ENCODE results near the gene CATSPER2.
"Not testable (repeated sequence)": the region's sequence is repeated elsewhere in the genome, so short reads cannot be mapped to it uniquely, and the experiment has no call there.

Gene CATSPER2

GRCh38 chr15:43625106-43625505 lies 23.5 kb downstream of the CATSPER2 start:
- H3K4me1 ChIP-seq (ENCODE audit: low read length): no peaks in the 10 kb centered on the region
- TF ChIP-seq EZH2phosphoT487 (IDR thresholded peaks at IDR 0.05; ENCODE audit: low read length): no peak
- TF ChIP-seq, protein P1, sequence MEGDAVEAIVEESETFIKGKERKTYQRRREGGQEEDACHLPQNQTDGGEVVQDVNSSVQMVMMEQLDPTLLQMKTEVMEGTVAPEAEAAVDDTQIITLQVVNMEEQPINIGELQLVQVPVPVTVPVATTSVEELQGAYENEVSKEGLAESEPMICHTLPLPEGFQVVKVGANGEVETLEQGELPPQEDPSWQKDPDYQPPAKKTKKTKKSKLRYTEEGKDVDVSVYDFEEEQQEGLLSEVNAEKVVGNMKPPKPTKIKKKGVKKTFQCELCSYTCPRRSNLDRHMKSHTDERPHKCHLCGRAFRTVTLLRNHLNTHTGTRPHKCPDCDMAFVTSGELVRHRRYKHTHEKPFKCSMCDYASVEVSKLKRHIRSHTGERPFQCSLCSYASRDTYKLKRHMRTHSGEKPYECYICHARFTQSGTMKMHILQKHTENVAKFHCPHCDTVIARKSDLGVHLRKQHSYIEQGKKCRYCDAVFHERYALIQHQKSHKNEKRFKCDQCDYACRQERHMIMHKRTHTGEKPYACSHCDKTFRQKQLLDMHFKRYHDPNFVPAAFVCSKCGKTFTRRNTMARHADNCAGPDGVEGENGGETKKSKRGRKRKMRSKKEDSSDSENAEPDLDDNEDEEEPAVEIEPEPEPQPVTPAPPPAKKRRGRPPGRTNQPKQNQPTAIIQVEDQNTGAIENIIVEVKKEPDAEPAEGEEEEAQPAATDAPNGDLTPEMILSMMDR (IDR thresholded peaks at IDR 0.05; ENCODE audit: low read length): no peak
- TF ChIP-seq EZH2 (optimal IDR thresholded peaks at IDR 0.05; ENCODE audit: low read depth, low read length): no peak
- no peaks in the 10 kb centered on the region for H3K27me3 ChIP-seq (replicated peaks; ENCODE audit: insufficient read depth, low read length)
- H3K9ac ChIP-seq (ENCODE audit: low read length): no peak overlapping the region
- DNase-seq: no peak
- H2AFZ ChIP-seq (ENCODE audit: low read length): no peak overlapping the region
- H3K4me3 ChIP-seq (ENCODE audit: low read length): no peak overlapping the region
- no peaks in the 10 kb centered on the region for H3K36me3 ChIP-seq (replicated peaks; ENCODE audit: insufficient read depth, low read length)
- no peaks in the 10 kb centered on the region for H3K79me2 ChIP-seq (ENCODE audit: low read length)
- H3K9me3 ChIP-seq (replicated peaks; ENCODE audit: insufficient read depth, low read length): no peaks in the 10 kb centered on the region
- no peaks in the 10 kb centered on the region for H3K9me2 ChIP-seq (replicated peaks; ENCODE audit: insufficient read depth, low read length)
- no peaks in the 10 kb centered on the region for H4K20me1 ChIP-seq (ENCODE audit: insufficient read depth, low read length)
- H3F3A ChIP-seq (ENCODE audit: insufficient read depth, low read length): no peaks in the 10 kb centered on the region
- H3K27ac ChIP-seq (ENCODE audit: low read length): no peak overlapping the region
- no peak overlapping the region for H3K4me2 ChIP-seq (ENCODE audit: low read depth, low read length)

DNA sequence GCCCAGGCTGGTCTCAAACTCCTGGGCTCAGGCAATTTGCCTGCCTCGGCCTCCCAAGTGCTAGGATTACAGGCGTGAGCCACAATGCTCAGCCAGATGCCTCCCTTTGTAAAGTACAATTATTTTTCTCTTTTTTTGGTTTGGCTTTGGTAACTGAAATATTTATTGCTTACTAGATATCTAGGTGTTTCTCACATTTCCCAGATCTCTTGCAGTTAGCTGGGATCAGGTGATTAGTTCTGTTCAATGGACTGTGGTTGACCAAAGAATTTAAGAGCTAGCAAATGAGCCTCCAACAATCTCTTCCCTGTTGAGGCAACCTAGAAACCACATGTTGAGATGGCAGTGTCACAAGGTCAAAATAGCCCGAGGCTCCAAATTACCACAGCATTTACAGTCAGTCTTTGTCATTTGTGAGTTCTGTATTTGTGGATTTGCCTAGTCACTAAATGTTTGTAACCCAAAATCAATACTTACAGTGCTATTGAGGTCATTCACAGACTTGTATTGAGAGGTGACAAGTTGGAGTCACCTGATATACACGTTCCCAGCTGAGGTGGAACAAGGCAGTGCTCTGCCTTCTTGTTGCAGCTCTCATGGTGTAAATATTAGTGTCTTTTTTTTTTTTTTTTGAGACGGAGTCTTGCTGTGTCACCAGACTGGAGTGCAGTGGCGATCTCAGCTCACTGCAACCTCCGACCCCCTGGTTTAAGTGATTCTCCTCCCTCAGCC lies 26.4 kb downstream of the CATSPER2 start:
- not testable (repeated sequence) for H3K27me3 ChIP-seq (replicated peaks; ENCODE audit: insufficient read depth, low read length); H2AFZ ChIP-seq (ENCODE audit: low read length); H3K4me2 ChIP-seq (ENCODE audit: low read depth, low read length); DNase-seq; H4K20me1 ChIP-seq (ENCODE audit: insufficient read depth, low read length); H3K79me2 ChIP-seq (ENCODE audit: low read length); H3K27ac ChIP-seq (ENCODE audit: low read length); H3K36me3 ChIP-seq (replicated peaks; ENCODE audit: insufficient read depth, low read length); H3F3A ChIP-seq (ENCODE audit: insufficient read depth, low read length); H3K9me3 ChIP-seq (replicated peaks; ENCODE audit: insufficient read depth, low read length); H3K4me3 ChIP-seq (ENCODE audit: low read length); H3K9me2 ChIP-seq (replicated peaks; ENCODE audit: insufficient read depth, low read length); H3K9ac ChIP-seq (ENCODE audit: low read length); H3K4me1 ChIP-seq (ENCODE audit: low read length)

GRCh38 chr15:43618700-43619099 lies 29.9 kb downstream of the CATSPER2 start, which contains the start of gene STRC:
TSS of gene STRC (minus strand) at chr15:43618800. CDS start at chr15:43618722, 78 bp downstream.
- H3F3A ChIP-seq (ENCODE audit: insufficient read depth, low read length); H3K9me3 ChIP-seq (replicated peaks; ENCODE audit: insufficient read depth, low read length); H3K27ac ChIP-seq (ENCODE audit: low read length); DNase-seq; H3K27me3 ChIP-seq (replicated peaks; ENCODE audit: insufficient read depth, low read length); H3K4me1 ChIP-seq (ENCODE audit: low read length); H3K9me2 ChIP-seq (replicated peaks; ENCODE audit: insufficient read depth, low read length); H4K20me1 ChIP-seq (ENCODE audit: insufficient read depth, low read length); H3K36me3 ChIP-seq (replicated peaks; ENCODE audit: insufficient read depth, low read length); H3K4me2 ChIP-seq (ENCODE audit: low read depth, low read length); H3K4me3 ChIP-seq (ENCODE audit: low read length); H3K79me2 ChIP-seq (ENCODE audit: low read length); H3K9ac ChIP-seq (ENCODE audit: low read length); H2AFZ ChIP-seq (ENCODE audit: low read length): not testable (repeated sequence)

- not testable (repeated sequence) for H3K36me3 ChIP-seq (replicated peaks; ENCODE audit: insufficient read depth, low read length); H3K4me1 ChIP-seq (ENCODE audit: low read length); DNase-seq; H4K20me1 ChIP-seq (ENCODE audit: insufficient read depth, low read length); H3K9me2 ChIP-seq (replicated peaks; ENCODE audit: insufficient read depth, low read length); H3K79me2 ChIP-seq (ENCODE audit: low read length); H3K4me2 ChIP-seq (ENCODE audit: low read depth, low read length); H3K4me3 ChIP-seq (ENCODE audit: low read length); H2AFZ ChIP-seq (ENCODE audit: low read length); H3K27ac ChIP-seq (ENCODE audit: low read length); H3K27me3 ChIP-seq (replicated peaks; ENCODE audit: insufficient read depth, low read length); H3K9ac ChIP-seq (ENCODE audit: low read length); H3F3A ChIP-seq (ENCODE audit: insufficient read depth, low read length); H3K9me3 ChIP-seq (replicated peaks; ENCODE audit: insufficient read depth, low read length)
These were observed 30.9 kb downstream of the CATSPER2 start for GRCh38 chr15:43617750-43618149.

DNA sequence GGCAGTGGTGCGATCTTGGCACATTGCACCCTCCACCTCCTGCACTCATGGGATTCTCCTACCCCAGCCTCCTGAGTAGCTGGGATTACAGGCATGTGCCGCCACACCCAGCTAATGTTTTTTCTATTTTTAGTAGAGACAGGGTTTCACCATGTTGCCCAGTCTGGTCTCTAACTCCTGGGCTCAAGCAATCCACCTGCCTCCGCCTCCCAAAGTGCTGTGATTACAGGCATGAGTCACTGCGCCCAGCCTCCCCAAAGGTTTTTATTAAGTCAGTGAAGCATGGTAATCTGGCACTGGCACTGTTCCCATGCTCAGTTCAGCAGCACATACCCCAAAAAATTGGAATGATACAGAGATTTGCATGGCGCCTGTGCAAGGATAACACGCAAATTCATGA lies 46.4 kb downstream of the CATSPER2 start:
- not testable (repeated sequence) for H3K9me3 ChIP-seq (replicated peaks; ENCODE audit: insufficient read depth, low read length); DNase-seq; H3K4me2 ChIP-seq (ENCODE audit: low read depth, low read length)

GRCh38 chr15:43600200-43600599 lies 48.4 kb downstream of the CATSPER2 start:
- H3K36me3 ChIP-seq (replicated peaks; ENCODE audit: insufficient read depth, low read length); H3K9ac ChIP-seq (ENCODE audit: low read length); H3K4me2 ChIP-seq (ENCODE audit: low read depth, low read length); H3F3A ChIP-seq (ENCODE audit: insufficient read depth, low read length); H3K9me3 ChIP-seq (replicated peaks; ENCODE audit: insufficient read depth, low read length); H3K9me2 ChIP-seq (replicated peaks; ENCODE audit: insufficient read depth, low read length); DNase-seq; H3K27me3 ChIP-seq (replicated peaks; ENCODE audit: insufficient read depth, low read length); H3K4me1 ChIP-seq (ENCODE audit: low read length); H3K4me3 ChIP-seq (ENCODE audit: low read length); H2AFZ ChIP-seq (ENCODE audit: low read length); H3K79me2 ChIP-seq (ENCODE audit: low read length); H4K20me1 ChIP-seq (ENCODE audit: insufficient read depth, low read length); H3K27ac ChIP-seq (ENCODE audit: low read length): not testable (repeated sequence)

More for the DNA sequence above, 46.4 kb downstream of the CATSPER2 start:
- H2AFZ ChIP-seq (ENCODE audit: low read length); H3F3A ChIP-seq (ENCODE audit: insufficient read depth, low read length); H3K36me3 ChIP-seq (replicated peaks; ENCODE audit: insufficient read depth, low read length); H3K79me2 ChIP-seq (ENCODE audit: low read length); H3K4me1 ChIP-seq (ENCODE audit: low read length); H3K27ac ChIP-seq (ENCODE audit: low read length); H3K4me3 ChIP-seq (ENCODE audit: low read length); H3K9ac ChIP-seq (ENCODE audit: low read length); H4K20me1 ChIP-seq (ENCODE audit: insufficient read depth, low read length); H3K9me2 ChIP-seq (replicated peaks; ENCODE audit: insufficient read depth, low read length); H3K27me3 ChIP-seq (replicated peaks; ENCODE audit: insufficient read depth, low read length): not testable (repeated sequence)

GRCh38 chr15:43599131-43599530 lies 49.5 kb downstream of the CATSPER2 start:
- not testable (repeated sequence) for H3K4me3 ChIP-seq (ENCODE audit: low read length); H2AFZ ChIP-seq (ENCODE audit: low read length); H3K9ac ChIP-seq (ENCODE audit: low read length); H3K27me3 ChIP-seq (replicated peaks; ENCODE audit: insufficient read depth, low read length); H3K79me2 ChIP-seq (ENCODE audit: low read length); H4K20me1 ChIP-seq (ENCODE audit: insufficient read depth, low read length); H3F3A ChIP-seq (ENCODE audit: insufficient read depth, low read length); H3K27ac ChIP-seq (ENCODE audit: low read length); H3K9me3 ChIP-seq (replicated peaks; ENCODE audit: insufficient read depth, low read length); H3K4me1 ChIP-seq (ENCODE audit: low read length); DNase-seq; H3K36me3 ChIP-seq (replicated peaks; ENCODE audit: insufficient read depth, low read length); H3K9me2 ChIP-seq (replicated peaks; ENCODE audit: insufficient read depth, low read length); H3K4me2 ChIP-seq (ENCODE audit: low read depth, low read length)
